ENCODE measurements around the gene CDHR2. TPM values are rescaled to one million over a fixed set of nuclear protein-coding genes. Genes with fewer than 3 reads are reported as not detected.

CDHR2 gene
- total RNA-seq, 3 donors from 2014 or later = 69.0 to 184 (median 107) TPM

- no peaks in the 10 kb centered on the region for H3K9me3 ChIP-seq
- H3K36me3 ChIP-seq (ENCODE audit: low read depth) = no peaks in the 10 kb centered on the region
- no peak for ATAC-seq
- intact Hi-C loops (cut with DNase I, micrococcal nuclease) = no loop called here
- DNase-seq = no peak
- TF ChIP-seq CTCF (IDR thresholded peaks at IDR 0.05) = no peak
- H3K4me1 ChIP-seq (ENCODE audit: low read depth) = peaks cover 2% of the 10 kb centered on the region
- no peak overlapping the region for H3K4me3 ChIP-seq
Measured at GRCh38 chr5:176601901-176602482, 52.9 kb downstream of the CDHR2 start.

GRCh38 chr5:176603091-176603490, 53.9 kb downstream of the CDHR2 start:
- Histone ChIP-seq H3K4me1 (ENCODE audit: low read depth) (no peaks in the 10 kb centered on the region), H3K36me3 (ENCODE audit: low read depth) (no peaks in the 10 kb centered on the region), H3K4me3 (no peak overlapping the region), H3K9me3 (no peaks in the 10 kb centered on the region)
- no peak for DNase-seq
- no peak for ATAC-seq
- intact Hi-C loops (cut with DNase I, micrococcal nuclease) = no loop called here
- no peak for TF ChIP-seq CTCF (IDR thresholded peaks at IDR 0.05)

- intact Hi-C loops (cut with DNase I, micrococcal nuclease) = no loop called here
- Histone ChIP-seq H3K4me3 (no peak overlapping the region), H3K4me1 (ENCODE audit: low read depth) (peaks cover 4% of the 10 kb centered on the region), H3K36me3 (ENCODE audit: low read depth) (no peaks in the 10 kb centered on the region), H3K9me3 (no peaks in the 10 kb centered on the region)
- DNase-seq = no peak
- no peak for TF ChIP-seq CTCF (IDR thresholded peaks at IDR 0.05)
- no peak for ATAC-seq
Measured at GRCh38 chr5:176606032-176606431, 56.9 kb downstream of the CDHR2 start.

GRCh38 chr5:176606875-176607274, 57.7 kb downstream of the CDHR2 start:
- peaks cover 4% of the 10 kb centered on the region for H3K4me1 ChIP-seq (ENCODE audit: low read depth)

GRCh38 chr5:176608142-176608705, 59.1 kb downstream of the CDHR2 start:
- H3K4me1 ChIP-seq (ENCODE audit: low read depth) = peaks cover 4% of the 10 kb centered on the region
- TF ChIP-seq CTCF (IDR thresholded peaks at IDR 0.05) = no peak
- no peaks in the 10 kb centered on the region for H3K36me3 ChIP-seq (ENCODE audit: low read depth)
- ATAC-seq = no peak
- DNase-seq = no peak
- no peaks in the 10 kb centered on the region for H3K9me3 ChIP-seq
- intact Hi-C loops (cut with DNase I, micrococcal nuclease) = no loop called here
- no peak overlapping the region for H3K4me3 ChIP-seq

More at GRCh38 chr5:176606875-176607274, 57.7 kb downstream of the CDHR2 start:
- TF ChIP-seq CTCF (IDR thresholded peaks at IDR 0.05) = no peak
- intact Hi-C loops (cut with DNase I, micrococcal nuclease) = no loop called here
- DNase-seq (no peak), ATAC-seq (no peak)
- no peak overlapping the region for H3K4me3 ChIP-seq
- H3K9me3 ChIP-seq = no peaks in the 10 kb centered on the region
- H3K36me3 ChIP-seq (ENCODE audit: low read depth) = no peaks in the 10 kb centered on the region
